Muscle layer of duodenum (tissue), 2 donors: ENCODE data around the gene ALDH3A1.
A peak's percentile ranks its signal among the peaks of the same experiment; 100 is the strongest.

Experiments
- H3K27ac ChIP-seq: one replicate; pipeline ENCODE4 v1.7.0; 2013; ENCODE audit warnings: mild to moderate bottlenecking, low read length
- H3K27me3 ChIP-seq: one replicate; pipeline ENCODE4 v1.7.0; 2013; ENCODE audit warnings: low read depth, mild to moderate bottlenecking, control low read depth, low read length
- H3K36me3 ChIP-seq, 2 donors: one replicate each; pipeline ENCODE4 v1.7.0; 2013; ENCODE audit warnings: low read length in 2 of 2, control low read depth in 1 of 2, mild to moderate bottlenecking in 1 of 2; ENCODE audit not compliant: insufficient read depth in 2 of 2, control insufficient read depth in 1 of 2
- H3K4me1 ChIP-seq, 2 donors: one replicate each; pipeline ENCODE4 v1.7.0; 2013; ENCODE audit warnings: low read length in 2 of 2, mild to moderate bottlenecking in 2 of 2, control low read depth in 1 of 2, moderate library complexity in 1 of 2; ENCODE audit not compliant: insufficient read depth in 2 of 2, control insufficient read depth in 1 of 2
- H3K4me3 ChIP-seq, 2 donors: one replicate each; pipeline ENCODE4 v1.7.0; 2013; ENCODE audit warnings: low read length in 2 of 2, low read depth in 1 of 2, mild to moderate bottlenecking in 1 of 2
- H3K9me3 ChIP-seq, 2 donors: one replicate each; pipeline ENCODE4 v1.7.0; 2013; ENCODE audit warnings: low read length in 2 of 2, control low read depth in 1 of 2, mild to moderate bottlenecking in 1 of 2; ENCODE audit not compliant: control insufficient read depth in 1 of 2
- donor health status: healthy.

ALDH3A1 gene

GRCh38 chr17:19724501-19725420 is 23.3 kb downstream of the ALDH3A1 start:
- Histone ChIP-seq H3K9me3 (no peaks in the 10 kb centered on the region), H3K27me3 (no peaks in the 10 kb centered on the region), H3K4me1 (peaks cover 12 to 20% of the 10 kb centered on the region in 2 donors), H3K27ac (no peak overlapping the region), H3K36me3 (peaks cover 0 to 3% of the 10 kb centered on the region in 2 donors), H3K4me3 (peak overlapping the region in 1 of 2 donors; percentile 54)

DNA sequence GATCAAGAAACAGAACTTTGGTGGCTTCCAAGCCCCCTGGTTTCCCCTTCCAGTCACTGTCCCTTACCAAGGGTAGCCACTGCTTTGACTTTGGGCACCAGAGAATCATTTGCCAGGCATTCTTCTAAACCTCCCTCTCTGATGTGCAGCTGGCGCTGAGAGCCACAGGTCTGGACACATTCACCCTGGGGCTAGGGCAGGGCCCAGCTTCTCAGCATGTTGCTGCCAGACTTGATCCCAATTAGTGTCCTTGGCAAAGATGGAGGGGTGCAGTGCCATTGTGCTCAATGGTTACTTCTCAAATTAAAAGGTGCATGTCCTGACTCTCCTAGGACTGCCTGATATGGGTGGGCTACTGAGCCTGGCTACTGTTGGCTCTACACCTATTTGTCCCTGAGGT is 24.1 kb downstream of the ALDH3A1 start:
- H3K36me3 ChIP-seq = peaks cover 0 to 3% of the 10 kb centered on the region in 2 donors
- peaks cover 12 to 20% of the 10 kb centered on the region in 2 donors for H3K4me1 ChIP-seq
- no peak overlapping the region for H3K27ac ChIP-seq
- no peaks in the 10 kb centered on the region for H3K27me3 ChIP-seq
- no peak overlapping the region for H3K4me3 ChIP-seq
- H3K9me3 ChIP-seq = no peaks in the 10 kb centered on the region

DNA sequence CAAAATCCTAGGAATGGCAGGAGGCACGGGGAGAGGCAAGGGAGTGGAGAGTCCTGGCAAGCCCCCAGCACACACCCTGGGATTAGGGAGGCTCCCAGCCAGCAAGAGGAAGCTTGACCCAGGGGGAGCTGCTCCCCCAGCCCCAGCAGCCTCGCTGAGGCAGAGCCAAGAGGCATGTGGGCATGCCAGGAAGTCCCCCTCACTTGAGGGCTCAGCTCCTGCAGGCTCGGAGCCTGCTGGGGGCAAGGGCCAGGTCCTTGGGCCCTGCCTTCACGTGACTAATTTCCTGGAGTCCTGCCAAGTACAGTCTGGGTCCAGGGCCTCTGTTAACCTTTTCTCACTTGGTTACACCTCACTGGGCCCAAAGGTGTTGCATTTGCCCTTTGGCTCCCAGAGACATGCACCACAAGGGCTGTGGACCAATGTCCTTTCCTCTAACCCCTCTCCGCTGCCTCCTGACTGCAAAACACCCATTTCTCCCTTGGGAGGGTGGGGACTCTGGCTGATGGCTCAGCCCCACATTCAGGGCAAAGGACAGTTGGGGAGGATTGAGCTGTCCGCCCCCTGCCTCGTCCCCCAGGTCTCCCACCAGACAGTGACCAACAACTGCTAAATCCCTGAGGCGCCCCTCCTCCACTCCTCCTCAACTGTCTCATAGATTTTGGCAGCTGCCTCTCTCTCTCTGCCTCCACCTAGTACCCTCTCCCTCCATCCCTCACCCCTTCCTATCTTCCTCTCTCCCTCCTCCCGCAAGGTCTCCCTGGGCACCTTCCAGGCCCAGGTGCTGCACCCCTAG is 27.3 kb downstream of the ALDH3A1 start:
- Histone ChIP-seq H3K4me1 (peaks cover 0 to 6% of the 10 kb centered on the region in 2 donors), H3K27ac (no peak overlapping the region)

GRCh38 chr17:19720210-19720475 is 28.0 kb downstream of the ALDH3A1 start:
- no peaks in the 10 kb centered on the region for H3K9me3 ChIP-seq
- H3K27ac ChIP-seq = no peak overlapping the region
- H3K4me3 ChIP-seq = no peak overlapping the region
- H3K36me3 ChIP-seq = no peaks in the 10 kb centered on the region
- H3K4me1 ChIP-seq = peaks cover 0 to 6% of the 10 kb centered on the region in 2 donors
- no peaks in the 10 kb centered on the region for H3K27me3 ChIP-seq

More for the DNA sequence above, 27.3 kb downstream of the ALDH3A1 start:
- Histone ChIP-seq H3K36me3 (no peaks in the 10 kb centered on the region), H3K27me3 (no peaks in the 10 kb centered on the region), H3K9me3 (no peaks in the 10 kb centered on the region), H3K4me3 (no peak overlapping the region)

DNA sequence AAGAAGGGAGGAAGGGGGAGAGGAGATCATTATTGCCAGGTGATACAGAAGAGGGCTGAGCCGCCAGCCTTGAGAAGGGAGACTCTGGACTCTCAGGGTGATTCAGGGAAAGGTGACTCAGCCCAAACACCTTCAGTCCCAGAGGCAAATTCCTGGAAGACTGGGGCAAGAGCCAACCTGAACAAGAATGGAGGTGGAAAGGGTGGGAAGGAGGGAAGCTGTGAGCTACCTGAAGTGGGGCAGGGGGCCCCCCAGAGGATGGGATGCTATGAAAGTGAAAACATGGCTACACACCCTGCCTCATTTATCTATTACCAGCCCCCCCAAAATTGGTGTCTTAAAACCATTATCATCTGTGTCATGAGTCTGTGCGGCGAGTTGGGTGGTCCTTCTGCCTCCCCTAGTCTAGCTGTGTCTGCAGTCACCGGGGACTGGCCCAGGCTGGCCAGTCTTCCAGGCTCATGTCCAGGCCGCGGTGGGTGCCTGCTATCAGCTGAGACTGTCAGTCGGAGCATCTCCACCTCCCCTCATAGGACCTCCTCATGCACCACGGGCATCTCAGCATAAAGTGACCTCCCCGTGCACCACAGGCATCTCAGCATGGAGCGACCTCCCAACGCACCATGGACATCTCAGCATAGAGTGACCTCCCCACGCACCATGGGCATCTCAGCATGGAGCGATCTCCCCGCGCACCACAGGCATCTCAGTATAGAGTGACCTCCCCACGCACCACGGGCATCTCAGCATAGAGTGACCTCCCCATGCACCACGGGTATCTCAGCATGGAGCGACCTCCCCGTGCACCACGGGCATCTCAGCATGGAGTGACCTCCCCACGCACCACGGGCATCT is 28.5 kb downstream of the ALDH3A1 start:
- Histone ChIP-seq H3K4me3 (no peak overlapping the region), H3K9me3 (no peaks in the 10 kb centered on the region), H3K4me1 (peaks cover 0 to 6% of the 10 kb centered on the region in 2 donors), H3K36me3 (no peaks in the 10 kb centered on the region), H3K27me3 (no peaks in the 10 kb centered on the region), H3K27ac (no peak overlapping the region)

DNA sequence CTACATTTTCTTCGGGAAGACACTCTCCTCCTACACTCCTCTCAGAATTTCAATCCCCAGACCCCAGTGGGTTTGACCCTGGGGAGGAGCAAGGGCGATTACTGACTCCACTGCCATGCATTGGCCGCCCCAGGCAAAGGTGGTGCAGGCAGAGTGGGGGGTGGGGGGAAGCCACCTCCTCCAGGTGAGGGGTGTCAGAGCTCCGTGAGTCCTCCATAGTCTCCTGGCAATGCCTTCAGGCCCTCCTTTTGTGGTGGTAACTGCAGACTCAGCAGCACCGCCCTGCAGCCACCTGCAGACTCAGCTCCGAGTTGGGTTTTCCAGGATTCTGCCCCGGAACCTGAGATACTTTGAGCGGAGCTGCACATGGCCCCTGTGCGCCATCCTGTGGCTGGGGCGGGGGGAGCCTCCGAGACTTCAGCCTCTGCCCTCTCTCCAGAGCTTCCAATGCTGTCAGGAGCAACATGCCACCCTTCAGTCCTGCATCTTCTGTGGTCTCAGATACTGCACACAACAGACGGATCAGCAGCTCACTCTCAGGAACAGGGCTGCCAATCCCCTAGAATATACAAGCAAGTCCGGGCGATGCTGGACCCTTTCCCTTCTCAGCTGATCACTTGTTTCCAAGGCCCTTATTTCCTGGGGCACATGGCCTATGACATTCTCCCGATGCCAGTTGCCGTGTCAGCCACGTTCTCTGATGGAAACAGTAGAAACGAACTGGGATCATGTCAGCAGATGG is 29.3 kb downstream of the ALDH3A1 start:
- Histone ChIP-seq H3K4me3 (no peak overlapping the region), H3K27me3 (no peaks in the 10 kb centered on the region), H3K9me3 (no peaks in the 10 kb centered on the region), H3K36me3 (no peaks in the 10 kb centered on the region), H3K4me1 (peaks cover 0 to 6% of the 10 kb centered on the region in 2 donors), H3K27ac (no peak overlapping the region)

GRCh38 chr17:19718041-19718612 is 30.0 kb downstream of the ALDH3A1 start:
- H3K36me3 ChIP-seq = no peaks in the 10 kb centered on the region
- H3K9me3 ChIP-seq = no peaks in the 10 kb centered on the region
- no peak overlapping the region for H3K4me3 ChIP-seq
- H3K27ac ChIP-seq = no peak overlapping the region
- H3K4me1 ChIP-seq = peaks cover 0 to 6% of the 10 kb centered on the region in 2 donors
- no peaks in the 10 kb centered on the region for H3K27me3 ChIP-seq

DNA sequence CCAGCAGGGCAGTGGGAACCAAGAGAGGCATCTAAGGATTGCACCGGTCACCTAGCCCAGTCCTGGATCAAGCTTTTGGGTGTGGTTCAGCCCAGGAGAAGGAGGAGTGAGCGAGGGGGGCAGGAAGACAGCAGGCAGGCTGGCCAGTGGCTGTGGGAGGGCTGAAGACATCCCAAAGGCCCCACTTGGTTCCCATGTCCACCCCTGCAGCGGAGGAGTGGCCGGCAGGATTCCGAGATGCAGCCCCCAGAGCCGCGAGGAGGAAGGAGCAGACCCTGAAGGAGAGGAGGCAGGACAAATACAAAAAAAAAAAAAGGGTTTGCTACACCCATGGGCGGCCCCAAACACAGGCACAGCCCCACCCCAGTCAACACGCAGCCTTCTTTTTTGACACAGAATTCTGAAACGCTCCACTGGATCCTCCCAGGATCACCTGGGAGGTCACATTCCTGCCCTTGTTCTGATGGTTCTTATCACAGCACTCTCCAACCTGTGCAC is 30.6 kb downstream of the ALDH3A1 start:
- no peak overlapping the region for H3K27ac ChIP-seq
- H3K4me1 ChIP-seq = peaks cover 0 to 6% of the 10 kb centered on the region in 2 donors

DNA sequence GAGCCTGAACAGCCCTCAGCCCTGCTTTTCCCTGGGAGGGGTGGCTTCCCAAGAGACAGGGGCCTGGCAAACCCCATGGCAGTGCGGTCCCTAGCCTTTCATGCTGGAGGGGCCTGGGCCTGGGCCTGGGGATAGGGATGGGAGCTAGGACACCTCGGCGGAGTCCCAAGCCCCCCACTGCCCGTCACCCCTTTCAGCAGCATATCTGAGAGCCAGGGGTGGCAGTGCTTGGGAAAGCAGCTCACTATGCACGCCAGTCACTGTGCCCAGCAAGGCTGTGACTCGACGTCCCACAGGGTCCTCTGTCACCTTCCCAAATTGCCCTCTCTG is 31.1 kb downstream of the ALDH3A1 start:
- Histone ChIP-seq H3K36me3 (no peaks in the 10 kb centered on the region), H3K4me1 (peaks cover 0 to 6% of the 10 kb centered on the region in 2 donors), H3K27me3 (no peaks in the 10 kb centered on the region), H3K4me3 (no peak overlapping the region), H3K27ac (no peak overlapping the region), H3K9me3 (no peaks in the 10 kb centered on the region)

More for the DNA sequence above, 30.6 kb downstream of the ALDH3A1 start:
- Histone ChIP-seq H3K4me3 (no peak overlapping the region), H3K27me3 (no peaks in the 10 kb centered on the region), H3K9me3 (no peaks in the 10 kb centered on the region), H3K36me3 (no peaks in the 10 kb centered on the region)
